Erythroblast (primary cell): ENCODE results near the gene RHD.
A peak's percentile ranks its signal among the peaks of the same experiment; 100 is the strongest.
"Not testable (repeated sequence)": the region's sequence is repeated elsewhere in the genome, so short reads cannot be mapped to it uniquely, and the experiment has no call there.

Source experiments
- DNase-seq, 2 experiments: peaks; one replicate each; lab custom pipeline; 2025; lab: John Stamatoyannopoulos, UW
- GATA1 ChIP-seq: IDR thresholded peaks from 2 replicates; pipeline ENCODE4 v1.6.1; 2011; ENCODE audit warnings: low read depth, mild to moderate bottlenecking, control low read depth, low read length, moderate library complexity
- POLR2A ChIP-seq: IDR thresholded peaks from 2 replicates; pipeline ENCODE4 v1.6.1; 2011; ENCODE audit warnings: mild to moderate bottlenecking, low read length

Gene RHD

DNA sequence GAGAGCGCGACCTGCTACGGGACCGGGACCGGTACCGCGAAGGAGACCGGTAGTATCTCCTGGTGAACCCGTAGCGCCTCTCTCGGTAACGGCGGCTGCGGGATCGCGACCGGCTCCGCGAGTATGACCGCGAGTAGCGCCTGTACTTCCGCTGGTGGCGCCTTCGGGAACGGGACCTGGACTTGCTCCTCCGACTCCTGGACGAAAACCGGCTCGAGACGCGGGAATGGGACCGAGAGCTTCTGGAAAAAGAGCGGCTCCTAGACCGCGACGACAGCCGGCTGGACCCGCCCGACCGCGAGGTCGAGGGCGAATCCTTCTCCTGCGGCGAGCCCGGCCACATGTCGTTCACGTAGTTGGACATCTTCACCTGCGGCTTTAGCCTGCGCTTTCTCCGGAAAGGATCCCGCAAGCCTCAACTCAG lies 25.7 kb upstream of the RHD start:
- peak in 1 of 2 experiments; percentile 78 for DNase-seq
- TF ChIP-seq POLR2A, result no peak
- TF ChIP-seq GATA1, result no peak

DNA sequence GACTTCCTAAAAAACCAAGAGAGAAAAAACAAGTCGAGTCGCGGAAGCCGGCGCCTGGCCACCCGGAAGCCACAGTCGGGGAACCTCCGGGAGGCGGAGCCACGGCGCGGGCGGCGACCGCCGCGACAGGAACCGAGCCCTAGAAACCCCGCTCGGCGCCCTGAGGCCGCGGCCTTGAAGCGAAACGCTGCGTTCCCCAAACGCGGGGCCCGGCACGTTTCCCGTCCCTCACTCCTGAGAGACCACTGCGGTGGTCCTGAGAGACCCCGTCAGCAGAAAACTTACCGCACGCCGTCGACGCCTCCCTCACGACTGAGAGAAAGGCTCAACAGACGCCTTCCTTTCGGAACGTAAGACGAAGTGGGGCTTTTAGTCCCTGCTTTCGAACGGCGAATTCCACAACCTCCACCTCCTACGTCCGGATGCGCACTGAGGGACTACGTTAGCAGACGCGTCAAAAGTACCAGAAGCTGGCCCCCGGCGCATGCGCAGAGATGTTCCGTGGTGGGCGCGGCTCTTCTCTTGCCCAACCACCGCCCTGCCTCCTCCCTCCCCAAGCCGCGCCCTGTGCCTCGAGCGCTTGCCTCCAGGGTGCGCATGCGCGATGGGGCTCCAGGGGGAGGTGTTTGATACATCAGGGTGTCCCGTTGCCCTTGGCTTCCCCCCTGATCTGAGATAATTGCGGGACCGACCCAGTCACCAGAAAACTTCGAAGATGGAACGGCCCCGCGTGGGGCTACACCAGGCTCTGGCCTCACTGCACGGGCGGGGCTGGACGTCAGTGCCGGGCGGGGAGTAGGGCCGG lies 25.1 kb upstream of the RHD start, which contains the start of gene RSRP1:
Gene RSRP1, minus strand, starts transcription at position 431 of the 805 bp plus-strand sequence. CDS start 491 bp downstream, outside the sequence.
- peak; percentile 100 for TF ChIP-seq POLR2A
- no peak for TF ChIP-seq GATA1
- peak; percentile 100 for DNase-seq

DNA sequence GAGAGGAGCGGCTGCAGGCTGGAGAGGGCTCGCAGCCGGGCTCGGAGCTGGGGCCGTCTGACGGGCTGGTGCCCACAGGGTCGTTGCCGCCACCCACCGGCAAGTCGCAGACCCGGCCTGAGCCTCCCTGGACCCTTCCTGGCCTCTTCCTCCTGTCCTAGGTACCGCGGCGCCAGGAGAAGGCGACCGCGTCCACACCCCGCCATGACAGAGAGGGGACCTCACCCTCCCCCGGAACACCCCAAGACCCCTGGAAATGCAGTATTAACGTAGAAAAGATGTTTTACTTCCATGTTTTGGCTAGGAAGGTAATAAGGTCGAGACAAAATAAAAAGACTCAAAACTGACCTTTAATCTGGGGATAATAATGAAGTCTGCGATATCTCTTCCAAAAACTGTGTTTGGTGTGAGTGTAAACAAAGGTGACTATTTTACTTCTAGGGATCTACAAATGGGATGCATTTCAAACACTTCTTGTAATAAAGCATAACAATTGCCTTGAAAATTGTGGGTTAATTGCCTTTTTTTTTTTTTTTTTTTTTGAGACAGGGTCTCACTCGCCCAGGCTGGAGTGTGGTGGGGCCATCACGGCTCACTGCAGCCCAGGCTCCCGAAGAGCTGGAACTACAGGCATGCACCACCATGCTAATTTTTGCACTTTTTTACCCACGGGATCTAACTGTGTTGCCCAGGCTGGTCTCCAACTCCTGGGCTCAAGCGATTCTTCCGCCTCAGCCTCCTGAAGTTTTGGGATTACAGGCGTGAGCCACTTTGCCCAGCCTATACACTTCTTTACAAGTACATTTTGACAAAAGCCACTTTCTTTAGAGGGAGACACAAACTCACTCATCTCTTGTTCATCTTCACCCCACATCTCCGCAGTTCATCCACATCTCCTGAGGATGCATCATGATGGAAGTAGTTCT lies 24.2 kb upstream of the RHD start:
- TF ChIP-seq POLR2A (no peak), GATA1 (no peak)
- DNase-seq, result no peak

- TF ChIP-seq POLR2A, result no peak
- no peak for TF ChIP-seq GATA1
- no peak for DNase-seq
Observed at GRCh38 chr1:25253911-25254310, 18.4 kb upstream of the RHD start.

DNA sequence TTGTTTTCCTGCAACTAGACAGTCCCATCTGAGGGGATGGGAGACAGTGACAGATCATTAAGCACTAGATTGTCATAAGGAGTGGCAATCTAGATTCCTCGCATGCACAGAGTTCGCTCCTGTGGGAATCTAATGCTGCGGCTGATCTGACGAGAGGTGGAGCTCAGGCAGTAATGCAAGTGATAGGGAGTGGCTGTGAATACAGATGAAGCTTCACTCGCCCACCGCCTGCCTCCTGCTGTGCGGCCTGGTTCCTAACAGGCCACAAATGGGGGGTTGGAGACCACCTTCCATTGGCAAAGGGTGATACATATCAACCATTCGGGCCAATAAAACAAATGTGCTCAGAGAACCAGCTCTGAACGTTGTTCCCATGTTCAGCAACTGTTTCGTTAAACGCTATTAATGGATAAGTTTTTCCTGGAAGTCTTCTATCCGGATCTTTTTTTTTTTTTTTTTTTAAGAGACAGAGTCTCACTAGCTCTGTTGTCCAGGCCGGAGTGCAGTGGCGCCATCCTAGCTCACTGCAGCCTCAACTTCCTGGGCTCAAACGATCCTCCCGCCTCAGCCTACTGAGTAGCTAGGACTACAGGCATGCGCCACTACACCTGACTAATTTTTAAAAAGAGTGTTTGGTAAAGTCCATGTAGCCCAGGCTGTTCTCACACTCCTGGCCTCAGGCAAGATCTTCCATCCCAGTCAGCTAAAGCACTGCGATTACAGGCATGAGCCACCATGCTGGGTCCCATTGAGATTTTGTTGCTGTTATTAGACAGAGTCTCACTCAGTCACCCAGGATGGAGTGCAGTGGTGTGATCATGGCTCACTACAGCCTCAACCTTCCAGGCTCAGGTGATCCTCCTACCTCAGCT lies 16.4 kb upstream of the RHD start:
- no peak for DNase-seq
- TF ChIP-seq POLR2A (no peak), GATA1 (no peak)

GRCh38 chr1:25256578-25256965 lies 15.7 kb upstream of the RHD start:
- TF ChIP-seq GATA1 (no peak), POLR2A (no peak)
- DNase-seq, result peak in 1 of 2 experiments; percentile 33

DNA sequence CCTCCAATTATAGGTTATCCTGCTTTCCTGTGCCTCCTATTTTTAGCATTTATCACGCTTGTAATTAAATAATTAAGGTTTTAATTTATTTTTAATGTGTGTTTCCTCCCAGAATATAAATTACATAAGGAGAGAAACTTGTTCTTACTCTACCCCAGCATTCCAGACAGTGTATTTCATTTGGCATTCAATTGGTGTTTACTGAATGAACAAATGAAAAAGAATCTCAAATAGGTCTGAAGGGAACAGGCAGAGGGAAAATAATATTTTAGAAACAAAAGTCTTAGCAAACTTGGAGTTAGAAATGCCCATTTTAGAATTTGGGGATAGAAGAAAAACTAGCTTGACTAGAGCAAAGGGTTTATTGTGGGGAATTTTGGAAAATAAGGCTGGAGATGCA lies 15.1 kb upstream of the RHD start:
- DNase-seq, result no peak
- no peak for TF ChIP-seq POLR2A
- no peak for TF ChIP-seq GATA1

- not testable (repeated sequence) for DNase-seq
Observed at GRCh38 chr1:25259813-25260212, 12.5 kb upstream of the RHD start.

GRCh38 chr1:25260336-25260735 lies 12.0 kb upstream of the RHD start:
- not testable (repeated sequence) for DNase-seq

- peak in 1 of 2 experiments; percentile 61 for DNase-seq
Observed at GRCh38 chr1:25266554-25267287, 5.6 kb upstream of the RHD start.

- peak; percentile 89 to 91 for DNase-seq
Observed at GRCh38 chr1:25267288-25268142, 4.8 kb upstream of the RHD start.

DNA sequence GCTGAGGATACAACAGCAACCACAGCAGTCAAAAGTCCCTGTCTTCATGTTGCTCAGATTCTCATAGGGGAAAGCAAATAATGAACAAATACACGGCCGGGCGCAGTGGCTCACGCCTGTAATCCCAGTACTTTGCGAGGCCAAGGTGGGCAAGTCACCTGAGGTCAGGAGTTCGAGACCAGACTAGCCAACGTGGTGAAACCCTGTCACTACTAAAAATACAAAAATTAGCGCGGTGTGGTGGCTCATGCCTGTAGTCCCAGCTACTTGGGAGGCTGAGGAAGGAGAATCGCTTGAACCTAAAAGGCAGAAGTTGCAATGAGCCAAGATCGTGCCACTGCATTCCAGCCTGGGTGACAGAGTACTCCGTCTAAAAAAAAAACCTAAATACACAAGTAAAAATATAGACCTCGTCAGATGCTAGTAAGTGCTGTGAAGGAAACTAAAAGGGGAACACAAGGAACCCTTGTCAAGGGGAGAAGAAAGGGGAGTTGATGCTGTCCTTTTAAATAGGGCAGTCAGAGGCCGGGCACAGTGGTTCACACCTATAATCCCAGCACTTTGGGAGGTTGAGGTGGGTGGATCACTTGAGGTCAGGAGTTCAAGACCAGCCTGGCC lies 4.1 kb upstream of the RHD start:
- DNase-seq, result not testable (repeated sequence)

- DNase-seq, result not testable (repeated sequence)
Observed at GRCh38 chr1:25275648-25276047, 3.3 kb downstream of the RHD start.

GRCh38 chr1:25277295-25277694 lies 5.0 kb downstream of the RHD start:
- not testable (repeated sequence) for DNase-seq

DNA sequence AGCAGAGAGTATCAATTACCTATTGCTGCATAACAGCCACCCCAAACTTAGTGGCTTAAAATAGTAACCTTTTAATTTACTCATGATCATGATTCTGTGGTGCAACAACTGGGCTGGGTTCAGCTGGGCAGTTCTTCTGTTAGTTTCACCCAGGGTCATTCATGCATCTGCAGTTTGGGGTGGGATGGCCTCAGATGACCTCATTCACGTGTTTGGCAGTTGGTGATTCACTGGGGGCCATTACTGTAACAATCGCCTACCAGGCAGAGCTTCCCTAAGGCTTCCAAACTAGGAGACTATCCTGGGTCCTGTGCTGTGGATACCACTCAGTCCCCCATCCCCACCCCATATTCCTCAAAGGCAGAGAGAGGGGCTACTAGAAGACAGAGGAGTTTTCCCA lies 6.0 kb downstream of the RHD start:
- DNase-seq, result peak in 1 of 2 experiments; percentile 56

DNA sequence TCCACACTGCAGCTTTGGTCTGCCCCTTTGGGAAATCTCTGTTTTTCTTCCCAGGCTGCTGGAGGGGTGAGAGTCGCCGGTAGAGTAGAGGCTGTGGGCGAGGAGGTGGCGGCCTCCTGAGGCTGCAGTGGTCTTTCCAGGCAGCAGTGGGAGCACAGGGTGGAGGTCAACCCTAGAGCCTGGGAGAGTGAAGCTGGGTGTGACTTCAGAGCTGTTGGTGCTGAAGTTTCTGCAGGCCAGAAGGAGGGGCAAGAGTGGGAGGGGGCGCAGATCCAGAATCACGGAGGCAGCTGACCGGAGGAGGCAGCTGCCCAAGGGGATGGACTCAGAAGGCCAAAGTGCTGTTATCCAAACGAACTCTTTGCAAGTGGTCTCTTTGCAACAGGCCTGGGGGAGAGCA lies 6.5 kb downstream of the RHD start:
- DNase-seq, result not testable (repeated sequence)
